WTC11 (cell line): ENCODE measurements around the gene GAK. TPM values are rescaled to one million over a fixed set of nuclear protein-coding genes. Genes with fewer than 3 reads are reported as not detected.

ENCODE experiments used
- ATAC-seq: fragments of 200-7000 bp; cut with Tn5 transposase; 2 replicates; pipeline ENCODE4 v1.10.0; 2021; ENCODE audit warnings: mild to moderate bottlenecking, moderate library complexity
- CTCF ChIA-PET: fragments of 300-600 bp; sonication (Branson Sonifier 250); formaldehyde crosslinking; loops from one replicate; lab custom pipeline; 2021; ENCODE audit warnings: antibody characterized with exemption; lab: Charles Lee
- POLR2A ChIA-PET: fragments of 350-600 bp; sonication (Branson Sonifier 250); formaldehyde crosslinking; loops from one replicate; lab custom pipeline; 2021; ENCODE audit warnings: antibody characterized with exemption; lab: Charles Lee
- DNase-seq: peaks from one replicate; pipeline ENCODE4 v3.0.0; 2021; ENCODE audit warnings: low spot score
- H3K27ac Mint-ChIP-seq: 2 replicates; pipeline ENCODE4 v1.8.0; 2021; ENCODE audit warnings: mixed read lengths
- H3K27me3 Mint-ChIP-seq: 2 replicates; pipeline ENCODE4 v1.8.0; 2021; ENCODE audit warnings: low read depth, mild to moderate bottlenecking, moderate library complexity, mixed read lengths
- H3K36me3 Mint-ChIP-seq: 2 replicates; pipeline ENCODE4 v1.8.0; 2021; ENCODE audit warnings: mixed read lengths
- H3K4me1 Mint-ChIP-seq: 2 replicates; pipeline ENCODE4 v1.8.0; 2022; ENCODE audit warnings: mixed read lengths
- H3K4me3 Mint-ChIP-seq: 2 replicates; pipeline ENCODE4 v1.8.0; 2021; ENCODE audit warnings: mild to moderate bottlenecking, moderate library complexity, mixed read lengths
- H3K9me3 Mint-ChIP-seq: 2 replicates; pipeline ENCODE4 v1.8.0; 2021; ENCODE audit warnings: mixed read lengths
- ATF3 ChIP-seq: sonication (generic); formaldehyde crosslinking; conservative IDR thresholded peaks from 2 replicates; pipeline ENCODE4 v1.8.1; 2022; ENCODE audit warnings: mild to moderate bottlenecking, missing genetic modification reagents
- E2F4 ChIP-seq: sonication (generic); formaldehyde crosslinking; IDR thresholded peaks from 2 replicates; pipeline ENCODE4 v1.8.1; 2022; ENCODE audit warnings: low read depth, mild to moderate bottlenecking, moderate library complexity, missing genetic modification reagents, borderline replicate concordance
- ELF4 ChIP-seq: sonication (generic); formaldehyde crosslinking; IDR thresholded peaks from 2 replicates; pipeline ENCODE4 v1.8.1; 2022; ENCODE audit warnings: low read depth, mild to moderate bottlenecking, moderate library complexity, missing genetic modification reagents
- FOXP1 ChIP-seq: sonication (generic); formaldehyde crosslinking; IDR thresholded peaks from 2 replicates; pipeline ENCODE4 v1.8.0; 2022; ENCODE audit warnings: missing genetic modification reagents, mild to moderate bottlenecking, moderate library complexity, borderline replicate concordance
- GABPB1 ChIP-seq: sonication (generic); formaldehyde crosslinking; IDR thresholded peaks from 2 replicates; pipeline ENCODE4 v1.8.1; 2023; ENCODE audit warnings: mild to moderate bottlenecking, missing genetic modification reagents
- GRHL2 ChIP-seq: fragments of 250-450 bp; sonication (Bioruptor Pico); IDR thresholded peaks from 2 replicates; pipeline ENCODE4 v1.8.0; 2022; ENCODE audit warnings: mild to moderate bottlenecking, moderate library complexity; ENCODE audit not compliant: insufficient replicate concordance, severe bottlenecking
- JUN ChIP-seq: sonication (generic); formaldehyde crosslinking; IDR thresholded peaks from 2 replicates; pipeline ENCODE4 v1.8.0; 2023; ENCODE audit warnings: mild to moderate bottlenecking, missing genetic modification reagents
- MAX ChIP-seq: sonication (generic); formaldehyde crosslinking; IDR thresholded peaks from 2 replicates; pipeline ENCODE4 v1.8.0; 2022; ENCODE audit warnings: mild to moderate bottlenecking, missing genetic modification reagents
- MXD4 ChIP-seq: fragments of 250-450 bp; sonication (Bioruptor Pico); IDR thresholded peaks from 2 replicates; pipeline ENCODE4 v1.8.0; 2021; ENCODE audit warnings: mild to moderate bottlenecking, moderate library complexity, borderline replicate concordance
- NR3C1 ChIP-seq: sonication (generic); formaldehyde crosslinking; conservative IDR thresholded peaks from 2 replicates; pipeline ENCODE4 v1.8.1; 2023; ENCODE audit warnings: low read depth, mild to moderate bottlenecking, missing genetic modification reagents
- SOX15 ChIP-seq: fragments of 250-450 bp; sonication (Bioruptor Pico); IDR thresholded peaks from 2 replicates; pipeline ENCODE4 v1.9.0; 2021; ENCODE audit warnings: mild to moderate bottlenecking
- TCF7 ChIP-seq: sonication (generic); formaldehyde crosslinking; IDR thresholded peaks from 2 replicates; pipeline ENCODE4 v1.8.0; 2022; ENCODE audit warnings: mild to moderate bottlenecking, low read depth, missing genetic modification reagents, moderate library complexity
- TEAD1 ChIP-seq: sonication (generic); formaldehyde crosslinking; IDR thresholded peaks from 2 replicates; pipeline ENCODE4 v1.8.0; 2022; ENCODE audit warnings: mild to moderate bottlenecking, missing genetic modification reagents
- ZNF219 ChIP-seq: sonication (generic); formaldehyde crosslinking; IDR thresholded peaks from 2 replicates; pipeline ENCODE4 v1.8.0; 2023; ENCODE audit warnings: missing genetic modification reagents, mild to moderate bottlenecking, borderline replicate concordance
- ZNF416 ChIP-seq: fragments of 250-450 bp; sonication (Bioruptor Pico); IDR thresholded peaks from 2 replicates; pipeline ENCODE4 v1.9.0; 2021; ENCODE audit warnings: mild to moderate bottlenecking, inconsistent platforms
- ZNF423 ChIP-seq: fragments of 250-450 bp; sonication (Bioruptor Pico); IDR thresholded peaks from 2 replicates; pipeline ENCODE4 v2.1.2; 2022; ENCODE audit warnings: mild to moderate bottlenecking, moderate library complexity
- ZNF532 ChIP-seq: fragments of 250-450 bp; sonication (Bioruptor Pico); IDR thresholded peaks from 2 replicates; pipeline ENCODE4 v1.9.0; 2021; ENCODE audit warnings: mild to moderate bottlenecking, borderline replicate concordance
- ZSCAN18 ChIP-seq: fragments of 250-450 bp; sonication (Bioruptor Pico); IDR thresholded peaks from 2 replicates; pipeline ENCODE4 v2.1.2; 2022; ENCODE audit warnings: mild to moderate bottlenecking, moderate library complexity
- total RNA-seq: library from RNA; stranded (reverse); gene quantifications from 3 replicates; pipeline ENCODE4 v1.2.3, GENCODE V29; 2021

The GAK gene
- total RNA-seq, 1 experiment from 2014 or later = 121 TPM

- ChIA-PET CTCF (no interaction called here), POLR2A (no interaction called here)
- Mint-ChIP-seq H3K27ac (peak overlapping the region; percentile 59), H3K27me3 (no peaks in the 10 kb centered on the region), H3K36me3 (peaks cover 20% of the 10 kb centered on the region), H3K9me3 (peaks cover 11% of the 10 kb centered on the region), H3K4me3 (no peak overlapping the region), H3K4me1 (no peaks in the 10 kb centered on the region)
- DNase-seq = no peak
- TF ChIP-seq MAX (CRISPR knock-in tag) (no peak), MXD4 (CRISPR knock-in tag) (no peak), ELF4 (CRISPR knock-in tag) (no peak), ZNF532 (CRISPR knock-in tag) (no peak), NR3C1 (no peak), SOX15 (CRISPR knock-in tag) (no peak), ZNF423 (CRISPR knock-in tag) (no peak), JUN (no peak)
- TF ChIP-seq, all 79 proteins: peak for 0
- ATAC-seq = no peak
Observed at GRCh38 chr4:888029-888428, 44.1 kb downstream of the GAK start.

- CTCF ChIA-PET = no interaction called here
Observed at GRCh38 chr4:887034-887763, 44.9 kb downstream of the GAK start.

More at GRCh38 chr4:887034-887763, 44.9 kb downstream of the GAK start:
- Mint-ChIP-seq H3K27me3 (no peaks in the 10 kb centered on the region), H3K4me1 (no peaks in the 10 kb centered on the region), H3K36me3 (peaks cover 20% of the 10 kb centered on the region), H3K9me3 (peaks cover 11% of the 10 kb centered on the region), H3K27ac (peak overlapping the region; percentile 59), H3K4me3 (no peak overlapping the region)
- POLR2A ChIA-PET = no interaction called here
- DNase-seq (no peak), ATAC-seq (no peak)
- 0 out of 2 replicates have a peak, but pooled peaks have one; percentile 52 for TF ChIP-seq TCF7
- TF ChIP-seq ZNF416 (CRISPR knock-in tag) = no peak
- TF ChIP-seq ZNF423 (CRISPR knock-in tag) = no peak
- no peak for TF ChIP-seq GABPB1 (CRISPR knock-in tag)
- TF ChIP-seq GRHL2 (CRISPR knock-in tag) = no peak
- TF ChIP-seq ATF3 = no peak
- peak; percentile 44; the same call in 1 of the 2 replicates for TF ChIP-seq E2F4 (CRISPR knock-in tag)
- TF ChIP-seq TEAD1 = no peak
- no peak for TF ChIP-seq ZSCAN18 (CRISPR knock-in tag)
- peak; percentile 64; the same call in 1 of the 2 replicates for TF ChIP-seq FOXP1 (CRISPR knock-in tag)
- no peak for TF ChIP-seq ZNF219 (CRISPR knock-in tag)
